Body of pancreas (tissue), 4 donors: ENCODE results near the gene MYH7.

Experiments used
- CTCF ChIP-seq, 7 experiments: fragments of 450-650 bp in 4 of 7; fragments of 200-600 bp in 3 of 7; sonication (generic) in 3 of 7; IDR thresholded peaks; one replicate each; pipeline ENCODE4 v1.5.1; 2016 to 2019; ENCODE audit warnings: antibody characterized with exemption in 7 of 7
- POLR2A ChIP-seq, 3 donors: fragments of 450-650 bp; IDR thresholded peaks; one replicate each; pipeline ENCODE4 v1.6.1; 2016; ENCODE audit warnings: antibody characterized with exemption in 3 of 3, mild to moderate bottlenecking in 2 of 3

GRCh38 chr14:23421594-23421993 is 13.9 kb downstream of the MYH7 start:
- TF ChIP-seq CTCF (IDR thresholded peaks at IDR 0.05), result no peak
- TF ChIP-seq POLR2A (IDR thresholded peaks at IDR 0.05), result no peak
